Osteoblast (primary cell): Measurements from ENCODE around the gene SLC17A7. TPM values are rescaled to one million over a fixed set of nuclear protein-coding genes. Genes with fewer than 3 reads are reported as not detected.

Experiments used
- DNase-seq: peaks from one replicate; pipeline ENCODE4 v3.0.0; 2011; ENCODE audit warnings: low spot score, mixed read lengths; ENCODE audit not compliant: insufficient read length; ENCODE audit errors: missing footprints
- H2AFZ ChIP-seq: 2 replicates; pipeline ENCODE4 v1.6.0; 2011; ENCODE audit warnings: mild to moderate bottlenecking, low read length
- H3K27ac ChIP-seq: 2 replicates; pipeline ENCODE4 v1.5.1; 2011; ENCODE audit warnings: mild to moderate bottlenecking, low read depth, low read length, moderate library complexity
- H3K27me3 ChIP-seq: 2 replicates; pipeline ENCODE4 v1.6.0; 2012; ENCODE audit warnings: mild to moderate bottlenecking, control low read depth, inconsistent platforms, low read length, moderate library complexity; ENCODE audit not compliant: insufficient read depth
- H3K36me3 ChIP-seq: 2 replicates; pipeline ENCODE4 v1.5.1; 2011; ENCODE audit warnings: mild to moderate bottlenecking, low read length, control low read depth, moderate library complexity; ENCODE audit not compliant: insufficient read depth
- H3K4me1 ChIP-seq: 2 replicates; pipeline ENCODE4 v1.5.1; 2011; ENCODE audit warnings: mild to moderate bottlenecking, low read length, control low read depth, moderate library complexity; ENCODE audit not compliant: insufficient read depth
- H3K4me2 ChIP-seq: 2 replicates; pipeline ENCODE4 v1.6.0; 2011; ENCODE audit warnings: mild to moderate bottlenecking, low read length; ENCODE audit not compliant: insufficient read depth
- H3K4me3 ChIP-seq: fragments of 200-600 bp; sonication (generic); 3 replicates; pipeline ENCODE4 v1.5.1; 2012; ENCODE audit warnings: mild to moderate bottlenecking, low read length, inconsistent platforms; ENCODE audit not compliant: insufficient read depth
- H3K79me2 ChIP-seq: 2 replicates; pipeline ENCODE4 v1.6.0; 2012; ENCODE audit warnings: mild to moderate bottlenecking, low read length, control low read depth, inconsistent platforms; ENCODE audit not compliant: insufficient read depth
- H3K9me3 ChIP-seq: 2 replicates; pipeline ENCODE4 v1.5.1; 2011; ENCODE audit warnings: low read depth, low read length, control low read depth
- H4K20me1 ChIP-seq: 2 replicates; pipeline ENCODE4 v1.6.0; 2012; ENCODE audit warnings: mild to moderate bottlenecking, low read length, control low read depth; ENCODE audit not compliant: insufficient read depth
- CTCF ChIP-seq: IDR thresholded peaks from 2 replicates; pipeline ENCODE4 v1.5.1; 2011; ENCODE audit warnings: mild to moderate bottlenecking, low read depth, low read length, moderate library complexity; ENCODE audit errors: extremely low read depth
- total RNA-seq: library from RNA; depleted of rRNA; stranded (reverse); fragments of >200 nt; gene quantifications from 2 replicates; pipeline ENCODE4 v1.2.3, GENCODE V29; 2012

The SLC17A7 gene
- total RNA-seq, 1 donor: under 0.01 TPM

- DNase-seq: peak; percentile 55
- Histone ChIP-seq H3K4me3 (no peak overlapping the region), H3K27me3 (no peaks in the 10 kb centered on the region), H3K27ac (no peak overlapping the region), H3K4me1 (peaks cover 13% of the 10 kb centered on the region), H3K79me2 (peaks cover 3% of the 10 kb centered on the region), H3K4me2 (no peak overlapping the region), H2AFZ (no peak overlapping the region), H3K36me3 (no peaks in the 10 kb centered on the region), H4K20me1 (no peaks in the 10 kb centered on the region), H3K9me3 (no peaks in the 10 kb centered on the region)
- TF ChIP-seq CTCF: no peak
Observed at GRCh38 chr19:49459388-49459787, 18.1 kb upstream of the SLC17A7 start.

GRCh38 chr19:49458567-49458903 lies 17.2 kb upstream of the SLC17A7 start:
- no peak for TF ChIP-seq CTCF
- no peaks in the 10 kb centered on the region for H3K36me3 ChIP-seq
- H3K27ac ChIP-seq: peak overlapping the region; percentile 78
- H3K4me2 ChIP-seq: peak overlapping the region; percentile 35
- no peaks in the 10 kb centered on the region for H4K20me1 ChIP-seq
- H3K27me3 ChIP-seq: no peaks in the 10 kb centered on the region
- no peak overlapping the region for H3K4me3 ChIP-seq
- peaks cover 21% of the 10 kb centered on the region for H3K4me1 ChIP-seq
- peak overlapping the region; percentile 92 for H2AFZ ChIP-seq
- H3K79me2 ChIP-seq: peaks cover 11% of the 10 kb centered on the region
- H3K9me3 ChIP-seq: no peaks in the 10 kb centered on the region
- DNase-seq: no peak

GRCh38 chr19:49456326-49456725 lies 15.0 kb upstream of the SLC17A7 start:
- H4K20me1 ChIP-seq: no peaks in the 10 kb centered on the region
- H3K4me3 ChIP-seq: no peak overlapping the region
- H3K9me3 ChIP-seq: no peaks in the 10 kb centered on the region
- H3K27ac ChIP-seq: peak overlapping the region; percentile 46
- H3K4me1 ChIP-seq: peaks cover 22% of the 10 kb centered on the region
- peak; percentile 18 for DNase-seq
- no peaks in the 10 kb centered on the region for H3K36me3 ChIP-seq
- H3K4me2 ChIP-seq: no peak overlapping the region
- H3K79me2 ChIP-seq: peaks cover 14% of the 10 kb centered on the region
- no peaks in the 10 kb centered on the region for H3K27me3 ChIP-seq
- H2AFZ ChIP-seq: peak overlapping the region; percentile 11
- no peak for TF ChIP-seq CTCF

DNA sequence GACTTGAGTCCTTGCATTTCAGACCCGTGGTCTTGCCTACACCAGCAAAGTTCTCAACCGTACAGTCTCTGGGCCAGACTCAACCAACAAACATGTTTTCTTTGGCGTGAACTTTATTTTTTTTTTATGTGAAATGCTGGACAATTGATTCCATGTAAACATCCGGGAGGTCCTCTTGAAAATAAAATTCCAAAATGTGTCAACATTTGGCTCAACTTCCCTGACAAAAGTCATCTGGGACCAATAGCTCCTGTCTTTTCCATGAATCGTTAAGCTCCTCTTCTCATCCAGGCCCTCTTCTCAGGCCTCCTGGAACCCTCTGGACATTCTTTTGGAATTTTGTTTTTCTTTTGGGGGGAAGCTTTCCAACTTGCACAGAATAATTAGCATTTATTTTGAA lies 14.4 kb upstream of the SLC17A7 start:
- H3K9me3 ChIP-seq: no peaks in the 10 kb centered on the region
- peaks cover 23% of the 10 kb centered on the region for H3K4me1 ChIP-seq
- no peaks in the 10 kb centered on the region for H3K27me3 ChIP-seq
- no peaks in the 10 kb centered on the region for H3K36me3 ChIP-seq
- TF ChIP-seq CTCF: no peak
- H3K79me2 ChIP-seq: peaks cover 18% of the 10 kb centered on the region
- no peaks in the 10 kb centered on the region for H4K20me1 ChIP-seq
- DNase-seq: no peak
- no peak overlapping the region for H3K4me2 ChIP-seq
- H2AFZ ChIP-seq: no peak overlapping the region
- H3K4me3 ChIP-seq: no peak overlapping the region
- H3K27ac ChIP-seq: peak overlapping the region; percentile 46
